Activated CD8-positive, alpha-beta memory T cell treated with anti-CD3 and anti-CD28 coated beads for 24 hours (primary cell): ENCODE data around the gene SOCS7.
A peak's percentile ranks its signal among the peaks of the same experiment; 100 is the strongest.

Experiments
- DNase-seq: peaks from one replicate; pipeline ENCODE4 v3.0.0-alpha.2; 2020

The SOCS7 gene

GRCh38 chr17:38351412-38352222, at the start of gene SOCS7:
Gene SOCS7 (plus strand): TSS chr17:38351844. CDS start chr17:38352053, 209 bp downstream.
- peak; percentile 98 for DNase-seq

GRCh38 chr17:38315497-38315896, 36.1 kb upstream of the SOCS7 start:
- no peak for DNase-seq

DNA sequence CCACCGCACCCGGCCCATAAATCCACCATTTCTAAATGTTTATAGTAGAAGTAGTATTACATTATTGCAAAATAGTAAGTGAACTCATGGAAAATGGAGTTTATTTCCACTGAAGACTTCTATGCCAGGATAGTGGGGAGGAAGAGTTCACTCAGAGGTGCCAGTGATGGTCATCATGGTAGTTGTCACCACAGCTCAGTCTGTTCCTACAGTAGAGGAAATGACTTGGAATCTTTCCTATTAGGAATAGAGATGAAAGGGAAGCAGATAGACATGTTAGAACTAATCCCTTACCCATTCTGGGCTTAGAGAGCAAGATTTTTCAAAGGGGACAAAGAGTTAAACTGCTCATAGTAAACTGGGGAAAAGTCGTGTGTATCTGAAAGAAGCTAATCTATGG, 34.6 kb upstream of the SOCS7 start:
- DNase-seq, result no peak

GRCh38 chr17:38320482-38320881, 31.2 kb upstream of the SOCS7 start:
- no peak for DNase-seq

DNA sequence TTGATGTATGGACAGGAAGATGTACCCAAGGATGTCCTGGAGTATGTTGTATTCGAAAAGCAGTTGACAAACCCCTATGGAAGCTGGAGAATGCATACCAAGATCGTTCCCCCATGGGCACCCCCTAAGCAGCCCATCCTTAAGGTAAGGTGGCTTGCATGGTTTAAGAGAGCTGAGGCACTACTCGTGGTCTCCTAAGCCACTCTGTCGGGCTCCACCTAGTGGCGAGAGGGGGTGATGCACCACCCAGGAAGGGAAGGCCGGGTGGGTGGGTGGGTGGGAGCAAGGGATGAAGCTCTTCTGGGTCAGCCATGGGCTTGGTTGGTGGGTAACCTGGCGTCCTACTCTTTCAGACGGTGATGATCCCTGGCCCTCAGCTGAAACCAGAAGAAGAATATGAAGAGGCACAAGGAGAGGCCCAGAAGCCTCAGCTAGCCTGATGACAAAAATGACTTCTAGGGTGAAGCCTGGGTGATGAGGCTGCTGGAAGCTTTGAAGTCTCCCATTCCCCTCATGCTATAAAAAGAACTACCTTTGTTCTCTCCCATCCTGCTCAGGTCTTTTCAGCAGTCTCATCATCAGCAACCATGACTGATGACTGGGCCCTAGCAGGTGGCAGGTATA, 29.4 kb upstream of the SOCS7 start:
- peak; percentile 88 for DNase-seq

- no peak for DNase-seq
Measured at GRCh38 chr17:38322897-38323296, 28.7 kb upstream of the SOCS7 start.

DNA sequence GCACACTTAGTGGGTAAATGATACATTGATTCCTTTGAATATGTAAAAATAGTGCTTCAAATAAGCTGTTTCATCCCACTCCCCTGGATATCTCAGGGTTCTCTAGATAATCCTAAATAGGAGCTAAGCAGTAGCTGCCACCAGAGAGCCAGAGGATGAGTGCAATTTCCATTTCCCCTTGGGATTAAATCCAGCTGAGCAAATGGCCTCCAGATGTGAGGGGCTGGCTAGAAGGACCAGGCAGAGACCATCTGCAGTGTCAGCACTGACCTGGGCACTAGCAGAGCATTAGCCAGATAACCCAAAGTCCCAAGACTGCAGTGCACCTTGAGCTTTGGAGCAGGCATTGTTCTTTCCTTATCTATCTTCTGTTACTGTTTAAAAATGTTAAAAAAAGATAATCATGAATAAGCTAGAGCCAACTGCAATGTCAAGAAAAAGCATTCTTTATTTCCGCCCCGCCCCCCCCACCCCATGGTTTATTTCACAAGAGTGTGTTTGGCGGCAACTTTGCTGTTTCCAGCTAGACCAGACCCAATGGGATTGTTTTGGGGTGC, 27.4 kb upstream of the SOCS7 start:
- DNase-seq, result no peak

DNA sequence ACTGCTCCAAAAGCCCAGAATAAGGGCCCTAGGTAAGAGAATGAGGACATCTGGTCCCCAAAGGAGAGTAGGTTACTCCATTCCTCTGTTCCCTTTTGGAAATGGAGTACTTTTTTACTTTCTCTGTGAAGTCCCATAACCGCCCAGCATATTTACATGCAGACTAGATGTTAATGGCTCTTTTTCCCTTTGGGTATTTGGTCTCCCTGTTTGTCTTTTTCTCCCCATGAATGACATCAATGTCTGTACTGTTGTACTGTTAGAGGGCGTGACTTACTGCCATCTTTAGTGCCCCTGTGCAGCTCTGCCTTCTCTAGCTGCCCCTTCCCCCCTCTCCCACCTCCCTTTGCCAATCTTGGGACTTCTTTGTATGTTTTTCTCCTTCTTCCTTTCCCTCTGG, 26.9 kb upstream of the SOCS7 start:
- DNase-seq, result no peak

GRCh38 chr17:38325221-38325851, 26.3 kb upstream of the SOCS7 start:
- no peak for DNase-seq

- DNase-seq, result no peak
Measured at GRCh38 chr17:38326996-38327792, 24.4 kb upstream of the SOCS7 start.

DNA sequence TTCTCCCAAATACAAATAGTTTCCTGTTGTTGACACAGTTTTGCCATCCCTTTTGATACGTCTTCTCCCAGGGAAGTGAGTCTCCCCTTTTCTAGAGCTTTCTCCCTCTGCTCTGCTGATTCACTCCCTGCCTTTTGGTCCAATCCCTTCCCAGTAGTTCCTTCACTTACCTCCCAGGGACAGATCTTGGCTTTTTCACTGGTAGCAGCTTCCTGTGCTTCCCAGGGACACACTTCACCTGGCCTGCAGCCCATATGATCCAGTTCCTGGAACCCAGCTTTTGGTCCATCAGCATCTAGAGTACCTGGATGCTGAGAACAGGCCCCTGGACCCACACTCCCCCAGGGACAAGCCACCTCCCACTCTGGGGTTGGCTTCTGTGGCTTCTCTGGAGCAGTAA, 23.7 kb upstream of the SOCS7 start:
- no peak for DNase-seq

DNA sequence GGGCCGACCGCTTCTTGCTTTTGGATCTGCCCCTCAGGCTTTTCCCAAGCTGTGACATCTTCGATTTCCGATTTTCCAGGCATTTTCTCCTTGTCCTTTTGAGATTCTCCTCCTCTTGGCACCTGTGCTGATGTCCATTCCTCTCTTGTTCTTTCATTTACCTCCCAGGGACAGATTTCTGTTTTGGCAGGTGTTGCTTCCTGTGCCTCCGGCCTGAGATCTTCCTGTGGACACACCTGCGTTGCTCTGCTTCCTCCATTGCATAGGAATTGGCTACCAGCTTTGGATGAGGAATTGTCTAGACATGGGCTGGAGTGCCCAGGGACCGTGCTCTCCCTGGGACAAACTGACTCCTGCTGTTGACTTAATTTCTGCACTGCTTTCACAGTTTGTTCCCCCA, 23.0 kb upstream of the SOCS7 start:
- DNase-seq, result no peak

GRCh38 chr17:38329284-38329683, 22.4 kb upstream of the SOCS7 start:
- DNase-seq, result no peak

- no peak for DNase-seq
Measured at GRCh38 chr17:38329808-38330730, 21.6 kb upstream of the SOCS7 start.

- no peak for DNase-seq
Measured at GRCh38 chr17:38330941-38331411, 20.7 kb upstream of the SOCS7 start.

- DNase-seq, result no peak
Measured at GRCh38 chr17:38332735-38333134, 18.9 kb upstream of the SOCS7 start.

DNA sequence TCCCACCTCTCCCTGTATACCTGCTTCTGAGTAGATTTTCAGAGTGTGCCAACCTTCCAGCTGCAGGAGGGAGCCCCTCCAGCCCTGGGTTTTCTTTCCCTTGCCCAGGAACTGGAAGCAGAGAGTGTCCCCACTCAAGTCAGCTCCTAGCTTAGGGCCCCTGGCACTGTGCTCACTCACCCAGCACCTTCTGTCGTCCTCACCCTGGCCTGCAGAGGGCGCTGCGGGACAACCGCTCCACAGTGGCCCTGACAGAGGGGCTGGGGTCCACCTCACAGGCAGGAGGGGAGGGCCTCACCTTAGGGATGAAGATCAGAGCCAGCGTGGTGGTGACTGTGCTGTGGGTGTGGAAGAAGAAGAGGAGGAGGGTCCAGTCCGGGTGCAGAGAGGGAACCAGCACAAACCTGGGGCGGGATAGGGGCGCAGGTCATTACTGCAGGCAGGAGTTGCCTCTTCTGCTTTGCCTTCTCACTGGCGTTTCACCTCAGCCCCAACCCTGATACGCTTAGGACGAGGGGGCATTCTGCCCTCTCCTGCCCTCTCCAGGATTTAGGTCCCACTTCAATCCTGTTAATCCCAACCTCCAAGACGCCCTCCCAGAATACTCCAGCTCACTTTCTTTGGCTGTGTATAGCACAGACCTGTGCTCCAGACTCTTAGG, 17.9 kb upstream of the SOCS7 start:
- peak; percentile 69 for DNase-seq

GRCh38 chr17:38334480-38335364, 16.9 kb upstream of the SOCS7 start:
- DNase-seq, result no peak

GRCh38 chr17:38336838-38337237, 14.8 kb upstream of the SOCS7 start:
- no peak for DNase-seq

GRCh38 chr17:38338053-38338452, 13.6 kb upstream of the SOCS7 start:
- DNase-seq, result no peak
